K562 treated with DMSO at 1 percent for 4 hours (cell line): ENCODE results near the gene COX7A2. TPM values are rescaled to one million over a fixed set of nuclear protein-coding genes. Genes with fewer than 3 reads are reported as not detected.

Experiments
- total RNA-seq: library from RNA; unstranded; fragments of 300-600 nt; gene quantifications from 2 replicates; pipeline ENCODE4 v1.2.3, GENCODE V29; 2022; ENCODE audit not compliant: insufficient read depth

Gene COX7A2, protein sequence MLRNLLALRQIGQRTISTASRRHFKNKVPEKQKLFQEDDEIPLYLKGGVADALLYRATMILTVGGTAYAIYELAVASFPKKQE
- 306 and 310 TPM in 2 replicates for total RNA-seq

DNA sequence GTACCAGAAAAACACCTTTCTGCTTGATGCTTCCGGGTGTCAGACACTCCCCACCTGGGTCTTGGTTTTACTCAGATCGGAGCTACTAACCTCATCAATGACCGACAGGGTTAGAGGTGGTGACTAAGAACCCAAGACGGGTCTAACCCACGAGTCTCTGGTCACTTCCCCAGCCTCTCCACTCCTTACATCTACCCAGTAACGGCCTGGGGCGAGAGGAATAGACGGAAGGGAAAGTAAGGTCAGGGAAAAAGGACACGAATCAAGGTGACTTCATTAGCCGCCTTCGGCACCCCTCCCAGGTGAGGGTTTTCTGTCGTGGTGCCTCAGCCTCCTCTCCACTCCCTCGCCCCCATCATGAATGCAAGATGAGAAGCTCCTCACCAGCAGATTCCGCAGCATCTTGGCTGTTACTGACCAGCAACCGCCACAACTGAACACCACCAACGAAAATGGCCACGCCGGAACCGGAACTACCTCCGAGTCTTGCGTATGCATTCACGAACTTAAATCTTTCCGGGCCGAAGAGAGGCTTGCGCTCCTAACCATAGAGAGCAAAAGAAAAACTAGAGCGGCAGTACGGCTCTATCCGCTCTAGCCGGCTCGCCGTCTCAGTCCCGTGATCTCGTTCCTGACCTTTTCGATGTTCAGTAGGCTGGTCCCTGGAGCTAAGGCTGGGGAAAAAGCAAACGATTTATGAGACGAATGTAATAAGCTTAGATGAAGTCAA, at the start of gene COX7A2:
COX7A2 (minus strand) TSS at position 469 of the 730 bp plus-strand sequence; CDS start at position 402, 67 bp downstream.

DNA sequence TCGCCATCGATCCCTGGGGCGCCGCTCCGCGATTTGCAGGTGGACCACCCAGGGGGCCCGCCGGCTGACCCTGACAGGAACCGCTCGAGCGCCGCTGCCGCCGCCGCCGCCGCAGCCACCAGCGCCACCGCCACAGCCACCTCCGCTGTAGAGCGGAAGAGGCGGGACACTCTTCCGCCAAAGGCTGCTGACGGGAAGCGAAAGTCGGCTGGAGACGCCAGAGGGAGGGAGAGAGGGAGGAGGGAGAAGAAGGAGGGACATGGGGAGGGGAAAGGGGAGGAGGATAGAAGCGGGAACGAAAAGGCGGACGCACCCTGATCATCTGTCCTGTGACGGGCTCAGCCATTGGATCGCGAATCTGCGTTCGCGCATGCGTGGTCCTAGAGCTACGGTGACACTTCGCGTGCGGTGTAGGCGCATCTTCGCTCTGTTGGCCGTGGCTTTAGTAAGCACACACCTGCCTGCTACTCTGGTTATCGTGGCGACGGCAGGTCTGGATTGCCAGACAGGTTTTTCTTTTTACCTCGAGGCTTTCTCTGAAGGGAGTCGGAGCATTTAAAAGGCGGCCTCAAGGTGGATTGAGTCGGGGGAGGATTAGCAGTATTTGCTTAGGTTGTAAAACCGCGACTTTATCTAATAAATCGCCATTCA, 41.2 kb upstream of the COX7A2 start, which contains the start of gene TMEM30A:
TMEM30A (minus strand) TSS at position 161 of the 651 bp plus-strand sequence; CDS start at position 7, 154 bp downstream.

DNA sequence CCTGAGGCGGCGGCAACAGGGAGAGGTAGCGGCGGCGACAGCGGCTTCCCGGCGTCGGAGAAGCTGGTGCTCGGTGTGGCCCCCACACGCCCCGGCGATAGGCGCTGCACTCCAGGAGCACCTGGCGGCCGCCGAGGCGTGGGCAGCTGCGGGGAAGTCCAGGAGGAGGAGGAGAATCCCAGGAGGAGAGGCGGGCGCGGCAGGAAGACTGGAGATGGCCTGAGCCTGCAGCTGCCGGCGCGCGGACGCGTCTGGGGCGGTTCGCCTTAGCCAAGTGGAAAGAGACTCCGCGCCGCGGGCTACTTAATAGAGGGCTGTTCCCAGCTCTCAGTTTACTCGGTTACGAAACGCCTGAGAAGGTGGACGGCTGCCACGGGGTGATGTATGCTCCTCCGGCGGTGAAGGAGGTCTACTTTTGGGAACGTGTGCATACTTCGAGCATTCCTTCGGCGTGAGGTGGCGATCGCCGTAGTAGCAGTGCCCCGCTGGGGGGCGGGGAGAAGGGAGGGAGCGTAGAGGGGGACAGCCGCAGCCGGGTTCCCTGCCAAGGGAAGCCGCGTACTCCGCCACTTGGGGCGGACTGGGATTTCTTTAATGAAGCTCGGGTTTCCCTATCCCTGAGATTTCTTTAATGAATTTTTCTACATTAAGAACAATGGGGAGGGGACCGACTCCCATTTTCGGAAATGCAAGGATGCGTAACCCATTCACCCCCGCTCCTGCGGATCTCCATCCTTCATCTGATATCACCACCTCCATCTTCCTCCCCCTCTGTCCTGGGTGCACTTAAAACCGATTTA, 37.6 kb downstream of the COX7A2 start, which contains the start of gene COL12A1:
COL12A1 (minus strand) TSS at position 278 of the 800 bp plus-strand sequence. CDS start 3,261 bp downstream, outside the sequence.

Other genes with a start within 250 kb of the COX7A2 start
- gene COL12A1, start 37.7 kb downstream of the COX7A2 start, total RNA-seq, result not detected in 2 replicates
- 27.5 and 27.9 TPM in 2 replicates for gene TMEM30A, start 41.0 kb upstream of the COX7A2 start, total RNA-seq
- 0.18 and 0.29 TPM in 2 replicates for gene FILIP1, start 250.0 kb upstream of the COX7A2 start, total RNA-seq